H1 (cell line): ENCODE data around the gene FIBIN. TPM values are rescaled to one million over a fixed set of nuclear protein-coding genes. Genes with fewer than 3 reads are reported as not detected.

Source experiments
- CTCF ChIA-PET: fragments of 300-600 bp; sonication (Branson Sonifier 250); formaldehyde crosslinking; loops from one replicate; lab custom pipeline; 2021; ENCODE audit not compliant: partially characterized antibody; lab: Charles Lee
- POLR2A ChIA-PET: fragments of 300-600 bp; sonication (Branson Sonifier 250); formaldehyde crosslinking; loops from one replicate; lab custom pipeline; 2021; ENCODE audit warnings: inconsistent platforms; ENCODE audit not compliant: partially characterized antibody; lab: Charles Lee
- DNase-seq, 2 experiments: peaks; one replicate each; pipeline versions ENCODE4 v3.0.0 to v3.0.0-alpha.2; 2010 to 2022; ENCODE audit warnings: low spot score in 2 of 2, low read depth in 1 of 2, mixed read lengths in 1 of 2
- FAIRE-seq: peaks from 2 replicates; lab custom pipeline; 2011; peaks lifted over from hg19 to GRCh38; lab: Jason Lieb, UNC
- H2AFZ ChIP-seq: 2 replicates; pipeline ENCODE4 v1.8.1; 2012; ENCODE audit warnings: low read length, inconsistent platforms
- H2AK5ac ChIP-seq: 2 replicates; pipeline ENCODE4 v1.6.1; 2013; ENCODE audit warnings: low read depth, low read length
- H2BK120ac ChIP-seq: replicated peaks from 2 replicates; pipeline ENCODE3; 2013; ENCODE audit warnings: low read depth, low read length, inconsistent platforms
- H2BK12ac ChIP-seq: 2 replicates; pipeline ENCODE4 v1.6.1; 2013; ENCODE audit warnings: low read depth, low read length
- H2BK15ac ChIP-seq: 2 replicates; pipeline ENCODE4 v1.6.1; 2013; ENCODE audit warnings: low read length
- H2BK20ac ChIP-seq: 2 replicates; pipeline ENCODE4 v1.6.1; 2013; ENCODE audit warnings: low read length
- H2BK5ac ChIP-seq: 2 replicates; pipeline ENCODE4 v1.6.1; 2013; ENCODE audit warnings: low read depth, low read length
- H3K14ac ChIP-seq: 2 replicates; pipeline ENCODE4 v1.6.1; 2013; ENCODE audit warnings: inconsistent platforms; ENCODE audit not compliant: insufficient read length
- H3K18ac ChIP-seq: 2 replicates; pipeline ENCODE4 v1.6.1; 2013; ENCODE audit warnings: low read length; ENCODE audit errors: extremely low read depth
- H3K23ac ChIP-seq: 2 replicates; pipeline ENCODE4 v1.6.1; 2013; ENCODE audit warnings: inconsistent platforms; ENCODE audit not compliant: insufficient read length
- H3K23me2 ChIP-seq: 2 replicates; pipeline ENCODE4 v1.6.1; 2013; ENCODE audit warnings: low read depth, low read length
- H3K27ac ChIP-seq: 2 replicates; pipeline ENCODE4 v1.6.1; 2011; ENCODE audit warnings: low read depth, low read length, inconsistent platforms
- H3K27me3 ChIP-seq, 4 experiments: replicated peaks in 1 of 4; 1 replicate in 1 of 4; 2 replicates in 3 of 4; pipeline versions ENCODE4 v1.6.1 to v1.8.1; 2011 to 2013; ENCODE audit warnings: low read length in 3 of 4, mild to moderate bottlenecking in 3 of 4, inconsistent platforms in 2 of 4, mixed read lengths in 2 of 4, moderate library complexity in 1 of 4; ENCODE audit not compliant: control insufficient read depth in 3 of 4, insufficient read depth in 3 of 4; ENCODE audit errors: extremely low read depth in 1 of 4
- H3K36me3 ChIP-seq, 4 experiments: 2 replicates each; pipeline versions ENCODE4 v1.6.1 to v1.8.1; 2011 to 2013; ENCODE audit warnings: mild to moderate bottlenecking in 4 of 4, low read length in 3 of 4, moderate library complexity in 2 of 4, control low read depth in 1 of 4, inconsistent platforms in 1 of 4; ENCODE audit not compliant: insufficient read depth in 4 of 4, control insufficient read depth in 2 of 4
- H3K4ac ChIP-seq: replicated peaks from 2 replicates; pipeline ENCODE3; 2013; ENCODE audit warnings: low read length, low read depth, mixed read lengths, inconsistent platforms; ENCODE audit not compliant: insufficient read length
- H3K4me1 ChIP-seq, 4 experiments: replicated peaks in 1 of 4; 1 replicate in 1 of 4; 2 replicates in 3 of 4; pipeline versions ENCODE4 v1.6.1 to v1.8.1; 2011 to 2013; ENCODE audit warnings: low read length in 3 of 4, inconsistent platforms in 2 of 4, mixed read lengths in 1 of 4; ENCODE audit not compliant: insufficient read depth in 4 of 4, control insufficient read depth in 3 of 4
- H3K4me2 ChIP-seq, 2 experiments: 2 replicates each; pipeline versions ENCODE4 v1.6.1 to v1.8.1; 2011 to 2013; ENCODE audit warnings: low read depth in 2 of 2, low read length in 2 of 2, control low read depth in 1 of 2, inconsistent platforms in 1 of 2, mild to moderate bottlenecking in 1 of 2; ENCODE audit not compliant: insufficient read depth in 1 of 2
- H3K4me3 ChIP-seq, 4 experiments: fragments of 200-600, 300-600 bp in 1 of 4; sonication (generic), shearing (Covaris generic), sonication (Bioruptor Twin) in 1 of 4; 2 replicates each; pipeline versions ENCODE4 v1.5.1 to v1.8.1; 2011 to 2016; ENCODE audit warnings: low read length in 4 of 4, low read depth in 3 of 4, control low read depth in 2 of 4, inconsistent platforms in 2 of 4, mild to moderate bottlenecking in 2 of 4, mixed read lengths in 1 of 4, moderate library complexity in 1 of 4; ENCODE audit not compliant: insufficient read depth in 2 of 4; ENCODE audit errors: extremely low read depth in 1 of 4
- H3K56ac ChIP-seq: replicated peaks from 2 replicates; pipeline ENCODE3; 2013; ENCODE audit warnings: low read depth, mild to moderate bottlenecking, mixed read lengths, low read length, inconsistent platforms; ENCODE audit not compliant: insufficient read length
- H3K79me1 ChIP-seq: 2 replicates; pipeline ENCODE4 v1.6.1; 2013; ENCODE audit warnings: low read depth, low read length, control low read depth
- H3K79me2 ChIP-seq, 2 experiments: 2 replicates each; pipeline versions ENCODE4 v1.6.1 to v1.8.1; 2012 to 2013; ENCODE audit warnings: low read length in 2 of 2, mild to moderate bottlenecking in 2 of 2, inconsistent platforms in 1 of 2; ENCODE audit not compliant: insufficient read depth in 2 of 2, control insufficient read depth in 1 of 2
- H3K9ac ChIP-seq, 4 experiments: replicated peaks in 1 of 4; 1 replicate in 1 of 4; 2 replicates in 3 of 4; pipeline versions ENCODE4 v1.6.1 to v1.8.1; 2011 to 2013; ENCODE audit warnings: low read depth in 3 of 4, low read length in 3 of 4, control low read depth in 2 of 4, mild to moderate bottlenecking in 2 of 4, moderate library complexity in 2 of 4, inconsistent platforms in 1 of 4; ENCODE audit errors: extremely low read depth in 1 of 4
- H3K9me3 ChIP-seq, 2 experiments: 2 replicates each; pipeline versions ENCODE4 v1.6.1 to v1.8.1; 2012 to 2013; ENCODE audit warnings: mild to moderate bottlenecking in 2 of 2, moderate library complexity in 2 of 2, control low read depth in 1 of 2, inconsistent platforms in 1 of 2, low read depth in 1 of 2, low read length in 1 of 2, mixed read lengths in 1 of 2; ENCODE audit not compliant: insufficient read depth in 2 of 2
- H4K20me1 ChIP-seq, 2 experiments: replicated peaks in 1 of 2; 2 replicates each; pipeline versions ENCODE3 to v1.8.1; 2011 to 2013; ENCODE audit warnings: inconsistent platforms in 2 of 2, low read length in 2 of 2, mild to moderate bottlenecking in 1 of 2; ENCODE audit not compliant: insufficient read depth in 2 of 2, control insufficient read depth in 1 of 2
- H4K5ac ChIP-seq: 2 replicates; pipeline ENCODE4 v1.6.1; 2013; ENCODE audit warnings: low read length, low read depth, mixed read lengths, inconsistent platforms; ENCODE audit not compliant: insufficient read length
- H4K8ac ChIP-seq: 2 replicates; pipeline ENCODE4 v1.8.0; 2013; ENCODE audit warnings: mild to moderate bottlenecking, moderate library complexity, low read length, inconsistent platforms; ENCODE audit not compliant: insufficient read depth; ENCODE audit errors: extremely low read depth
- H4K91ac ChIP-seq: replicated peaks from 2 replicates; pipeline ENCODE3; 2013; ENCODE audit warnings: low read length, mixed read lengths, inconsistent platforms; ENCODE audit not compliant: insufficient read length
- EGR1 ChIP-seq: IDR thresholded peaks from 2 replicates; pipeline ENCODE4 v1.6.1; 2011; ENCODE audit warnings: low read depth, low read length, borderline replicate concordance
- EZH2 ChIP-seq: fragments of 200-600 bp; sonication (generic); IDR thresholded peaks from 2 replicates; pipeline ENCODE4 v1.7.1; 2012; ENCODE audit warnings: low read depth, mild to moderate bottlenecking, moderate library complexity, low read length, inconsistent platforms; ENCODE audit not compliant: severe bottlenecking
- KDM1A ChIP-seq: fragments of 200-600, 300-600 bp; sonication (generic); IDR thresholded peaks from 2 replicates; pipeline ENCODE4 v1.7.1; 2016; ENCODE audit warnings: mild to moderate bottlenecking, low read length, borderline replicate concordance
- SIRT6 ChIP-seq: IDR thresholded peaks from one replicate; pipeline ENCODE4 v1.7.1; 2012; ENCODE audit warnings: low read length, inconsistent platforms
- WGBS, 2 experiments: shearing (Covaris generic) in 1 of 2; methylation state at CpG; one replicate each; pipeline versions ENCODE4 v1.1.6 to v1.1.7; 2013 to 2015; ENCODE audit warnings: low lambda C conversion rate in 2 of 2, mixed read lengths in 2 of 2, inconsistent platforms in 1 of 2, low coverage in 1 of 2, missing lambda C conversion rate in 1 of 2; ENCODE audit not compliant: insufficient replicate concordance in 2 of 2, insufficient coverage in 1 of 2, insufficient read length in 1 of 2; ENCODE audit errors: extremely low coverage in 1 of 2, missing lambda C conversion rate in 1 of 2; 5-methylcytosine and 5-hydroxymethylcytosine counted together
- polyA plus RNA-seq, 7 experiments: library from polyadenylated mRNA; depleted of rRNA in 3 of 7; stranded (reverse) in 5 of 7; unstranded in 2 of 7; fragments of >200 nt in 5 of 7; fragments of 200-250 nt in 2 of 7; gene quantifications; 1 replicate in 5 of 7; 2 replicates in 1 of 7; 4 replicates in 1 of 7; pipeline versions ENCODE4 v1.2.1 to v1.2.3, GENCODE V29; 2011 to 2013; ENCODE audit warnings: missing spikeins in 2 of 7, mixed read lengths in 2 of 7
- total RNA-seq: library from RNA; stranded (reverse); fragmentation: NEBNext Ultra II Directional; extraction: Animal tissue kit (Norgen Biotek cat#: 25700); gene quantifications from 2 replicates; pipeline ENCODE4 v1.2.1, GENCODE V29; 2021

FIBIN gene
- total and polyA plus RNA-seq, 2 of the 8 experiments (the other 6 are each of a cell fraction or from before 2014, with no cell fraction given): 0.38 to 0.45 TPM

GRCh38 chr11:27040302-27041115 lies 46.6 kb downstream of the FIBIN start, which contains the start of gene BBOX1:
Gene BBOX1, plus strand, starts transcription at chr11:27040815. Its CDS starts 14,616 bp downstream, at chr11:27055431.
- TF ChIP-seq SIRT6: no peak
- no peak for TF ChIP-seq KDM1A
- no peak for TF ChIP-seq EGR1
- TF ChIP-seq EZH2: no peak
- TF ChIP-seq, all 59 proteins: peak for 0
- no peak within 1 kb of the TSS for H2BK15ac ChIP-seq
- H2BK120ac ChIP-seq: no peak within 1 kb of the TSS
- H2BK5ac ChIP-seq: peak within 1 kb of the TSS; percentile 16; the same call in 1 of the 2 replicates
- no peak within 1 kb of the TSS for H2BK20ac ChIP-seq
- 70% methylated on average over 4 of the region's 4 CpGs; no CpG with 5 or more reads in 1 of the 2 experiments for WGBS, 2 experiments
- CTCF ChIA-PET: interaction anchor here (0.5 to 2.1 kb wide), 8 partner anchors 12 to 1411 kb away, joined by 3 to 16 read pairs (median 4); no protein-coding TSS in a partner anchor
- H3K14ac ChIP-seq: no peak within 1 kb of the TSS
- H3K4me1 ChIP-seq: peaks cover 0 to 4% (median 0%) of the 10 kb centered on the region in 4 experiments; a peak in 3 of 7 replicates
- H3K9ac ChIP-seq: no peak within 1 kb of the TSS; a peak in 1 of 7 replicates
- H3K18ac ChIP-seq: no peak within 1 kb of the TSS; the same call in 1 of the 2 replicates
- no peak within 1 kb of the TSS for H3K27ac ChIP-seq
- H3K4me2 ChIP-seq: no peak within 1 kb of the TSS
- peak within 1 kb of the TSS; percentile 84; the same call in 1 of the 2 replicates for H2AFZ ChIP-seq
- H3K23ac ChIP-seq: no peak within 1 kb of the TSS
- POLR2A ChIA-PET: no interaction called here
- H4K5ac ChIP-seq: no peak within 1 kb of the TSS
- DNase-seq: no peak
- no peak within 1 kb of the TSS for H4K91ac ChIP-seq
- no peaks in the 10 kb centered on the region for H3K9me3 ChIP-seq
- H3K56ac ChIP-seq: no peak within 1 kb of the TSS
- H3K27me3 ChIP-seq: no peaks in the 10 kb centered on the region
- no peak within 1 kb of the TSS for H4K8ac ChIP-seq
- no peaks in the 10 kb centered on the region for H3K79me1 ChIP-seq
- no peak within 1 kb of the TSS for H2AK5ac ChIP-seq
- H3K79me2 ChIP-seq: no peaks in the 10 kb centered on the region
- H3K4ac ChIP-seq: no peak within 1 kb of the TSS
- 0 out of 2 replicates have a peak within 1 kb of the TSS, but pooled peaks have one; percentile 17 for H2BK12ac ChIP-seq
- no peaks in the 10 kb centered on the region for H3K36me3 ChIP-seq
- no peak within 1 kb of the TSS for H3K4me3 ChIP-seq
- no peaks in the 10 kb centered on the region for H3K23me2 ChIP-seq
- no peaks in the 10 kb centered on the region for H4K20me1 ChIP-seq
- no peak for FAIRE-seq
